ENCODE data around the gene C15orf61.

Gene C15orf61

DNA sequence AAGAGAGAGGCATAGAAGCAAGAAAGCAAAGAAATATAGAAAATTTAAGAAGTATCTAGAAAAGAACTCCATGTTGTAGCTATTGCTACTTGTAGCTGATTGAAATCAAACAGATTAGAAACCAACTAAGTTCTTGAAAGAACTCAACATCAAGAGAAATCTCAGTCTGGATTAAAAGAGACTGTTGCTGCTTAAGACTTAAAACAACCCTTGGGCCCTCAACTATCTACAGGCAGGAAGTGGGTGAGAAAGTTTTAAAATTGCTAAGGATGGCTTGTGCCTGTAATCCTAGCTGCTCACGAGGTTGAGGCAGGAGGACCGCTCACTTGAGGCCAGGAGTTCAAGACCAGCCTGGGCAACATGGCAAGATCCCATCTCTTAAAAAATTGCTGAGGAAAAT lies 39.3 kb upstream of the C15orf61 start:
- Histone ChIP-seq H3K4me3 (ENCODE audit: low read depth in 1 of 2, low read length in 1 of 2) (no peak overlapping the region), H3K27me3 (no peaks in the 10 kb centered on the region), H3K4me1 (ENCODE audit: control insufficient read depth in 1 of 2, insufficient read depth in 1 of 2, low read depth in 1 of 2, low read length in 1 of 2) (no peaks in the 10 kb centered on the region)

GRCh38 chr15:67495585-67495984 lies 25.3 kb upstream of the C15orf61 start:
- TF ChIP-seq CTCF (IDR thresholded peaks at IDR 0.05), result no peak
- H3K9me3 ChIP-seq, result no peaks in the 10 kb centered on the region
- H3K36me3 ChIP-seq, result no peaks in the 10 kb centered on the region
- no peak overlapping the region for H3K27ac ChIP-seq
- no peaks in the 10 kb centered on the region for H3K4me1 ChIP-seq (ENCODE audit: control insufficient read depth in 1 of 2, insufficient read depth in 1 of 2, low read depth in 1 of 2, low read length in 1 of 2)
- H3K27me3 ChIP-seq, result no peaks in the 10 kb centered on the region
- H3K4me3 ChIP-seq (ENCODE audit: low read depth in 1 of 2, low read length in 1 of 2), result no peak overlapping the region

More for the DNA sequence above, 39.3 kb upstream of the C15orf61 start:
- H3K27ac ChIP-seq, result no peak overlapping the region
- no peaks in the 10 kb centered on the region for H3K36me3 ChIP-seq
- TF ChIP-seq CTCF (IDR thresholded peaks at IDR 0.05), result no peak
- no peaks in the 10 kb centered on the region for H3K9me3 ChIP-seq

DNA sequence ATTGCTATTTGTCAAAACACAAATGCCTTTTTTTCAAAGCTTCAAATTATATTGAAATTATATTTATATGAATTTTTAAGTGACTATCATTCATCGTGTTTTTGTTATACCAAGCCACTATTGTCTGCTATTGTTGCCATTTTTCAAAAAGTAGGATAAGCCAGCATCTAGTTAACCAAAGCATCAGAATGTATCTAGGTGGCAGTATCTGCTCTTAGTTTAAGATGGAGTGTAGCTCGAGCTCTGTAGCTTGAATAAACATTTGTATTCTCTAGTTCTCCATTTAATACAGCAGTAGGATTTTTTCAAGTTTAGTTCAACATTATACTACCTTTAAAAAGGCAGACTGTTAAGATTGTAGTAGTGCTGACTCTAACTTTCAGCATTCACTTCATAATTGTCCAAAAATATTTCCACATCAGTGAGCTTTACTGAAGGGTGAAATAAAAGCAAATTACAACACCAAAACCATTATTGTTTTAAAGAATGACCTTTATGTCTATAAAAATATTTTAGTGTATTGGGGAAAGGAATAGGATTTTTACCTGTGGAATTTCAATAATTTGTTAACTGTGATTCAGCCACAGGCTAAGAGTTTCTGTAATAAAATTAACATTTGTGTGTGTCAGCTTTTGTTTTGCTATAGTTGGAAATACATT lies 19.6 kb upstream of the C15orf61 start:
- TF ChIP-seq CTCF (IDR thresholded peaks at IDR 0.05), result no peak
- Histone ChIP-seq H3K27me3 (no peaks in the 10 kb centered on the region), H3K36me3 (no peaks in the 10 kb centered on the region), H3K9me3 (no peaks in the 10 kb centered on the region), H3K27ac (no peak overlapping the region), H3K4me1 (ENCODE audit: control insufficient read depth in 1 of 2, insufficient read depth in 1 of 2, low read depth in 1 of 2, low read length in 1 of 2) (no peaks in the 10 kb centered on the region), H3K4me3 (ENCODE audit: low read depth in 1 of 2, low read length in 1 of 2) (no peak overlapping the region)

DNA sequence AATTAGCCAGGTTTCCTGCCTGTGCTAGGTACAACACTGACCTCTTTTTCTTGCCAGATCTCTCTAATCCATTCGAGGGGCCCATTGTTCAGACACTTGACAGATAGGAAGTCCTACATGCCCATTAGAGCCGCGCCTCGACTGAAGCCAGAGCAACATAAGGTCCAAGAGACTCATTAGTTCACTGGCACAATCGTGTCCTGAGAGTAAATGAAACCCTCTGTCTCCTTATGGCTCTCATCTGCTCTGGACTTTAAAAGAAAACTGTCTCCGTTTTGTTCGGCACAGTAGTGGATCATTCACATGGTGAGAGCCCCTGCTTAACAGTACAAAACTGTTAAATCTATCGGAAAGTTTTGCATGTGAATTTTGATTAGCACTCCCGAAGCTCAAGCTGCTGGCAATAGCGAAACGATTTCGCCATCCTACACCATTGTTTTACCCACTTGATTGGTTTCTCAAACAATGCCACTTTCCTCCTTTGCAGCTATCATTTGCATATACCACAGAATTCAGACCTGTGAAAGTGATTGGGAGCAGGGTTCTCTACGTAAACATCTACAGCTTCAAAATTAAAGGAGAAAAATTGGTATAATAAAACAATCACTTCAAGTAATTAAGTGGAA lies 19.0 kb upstream of the C15orf61 start:
- no peak for TF ChIP-seq CTCF (IDR thresholded peaks at IDR 0.05)
- Histone ChIP-seq H3K27me3 (no peaks in the 10 kb centered on the region), H3K4me3 (ENCODE audit: low read depth in 1 of 2, low read length in 1 of 2) (no peak overlapping the region), H3K27ac (no peak overlapping the region), H3K9me3 (no peaks in the 10 kb centered on the region), H3K36me3 (no peaks in the 10 kb centered on the region), H3K4me1 (ENCODE audit: control insufficient read depth in 1 of 2, insufficient read depth in 1 of 2, low read depth in 1 of 2, low read length in 1 of 2) (no peaks in the 10 kb centered on the region)

DNA sequence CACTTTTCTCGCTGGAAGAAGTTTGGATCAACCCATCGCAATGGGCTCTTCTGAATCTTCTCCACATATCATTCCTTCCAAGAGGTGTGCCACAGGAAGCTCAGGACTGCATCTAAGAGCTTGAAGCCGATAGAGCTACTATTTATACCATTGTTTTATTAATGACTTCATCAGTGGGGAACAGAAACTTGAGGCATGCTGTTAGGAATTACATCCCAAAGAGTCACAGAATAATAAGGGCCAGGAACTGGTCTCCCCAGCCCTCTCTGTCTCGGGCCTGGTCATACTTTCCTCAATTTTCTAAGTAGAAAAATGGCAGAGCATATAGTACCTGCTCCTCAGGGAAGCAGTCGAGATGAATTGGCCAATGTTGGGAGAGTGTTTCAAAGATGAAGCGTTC lies 16.9 kb upstream of the C15orf61 start:
- H3K36me3 ChIP-seq, result no peaks in the 10 kb centered on the region
- no peaks in the 10 kb centered on the region for H3K4me1 ChIP-seq (ENCODE audit: control insufficient read depth in 1 of 2, insufficient read depth in 1 of 2, low read depth in 1 of 2, low read length in 1 of 2)
- H3K4me3 ChIP-seq (ENCODE audit: low read depth in 1 of 2, low read length in 1 of 2), result no peak overlapping the region
- H3K27me3 ChIP-seq, result no peaks in the 10 kb centered on the region
- H3K27ac ChIP-seq, result no peak overlapping the region
- TF ChIP-seq CTCF (IDR thresholded peaks at IDR 0.05), result no peak
- H3K9me3 ChIP-seq, result no peaks in the 10 kb centered on the region
